HG03342 (cell line): ENCODE data around the gene F7.
"Not testable (repeated sequence)": the region's sequence is repeated elsewhere in the genome, so short reads cannot be mapped to it uniquely, and the experiment has no call there.

Experiments
- ATAC-seq: cut with Tn5 transposase; IDR thresholded peaks from one replicate; pipeline ENCODE4 v1.9.1; 2021; ENCODE audit warnings: mild to moderate bottlenecking, moderate library complexity; ENCODE audit not compliant: unreplicated experiment

Gene F7

DNA sequence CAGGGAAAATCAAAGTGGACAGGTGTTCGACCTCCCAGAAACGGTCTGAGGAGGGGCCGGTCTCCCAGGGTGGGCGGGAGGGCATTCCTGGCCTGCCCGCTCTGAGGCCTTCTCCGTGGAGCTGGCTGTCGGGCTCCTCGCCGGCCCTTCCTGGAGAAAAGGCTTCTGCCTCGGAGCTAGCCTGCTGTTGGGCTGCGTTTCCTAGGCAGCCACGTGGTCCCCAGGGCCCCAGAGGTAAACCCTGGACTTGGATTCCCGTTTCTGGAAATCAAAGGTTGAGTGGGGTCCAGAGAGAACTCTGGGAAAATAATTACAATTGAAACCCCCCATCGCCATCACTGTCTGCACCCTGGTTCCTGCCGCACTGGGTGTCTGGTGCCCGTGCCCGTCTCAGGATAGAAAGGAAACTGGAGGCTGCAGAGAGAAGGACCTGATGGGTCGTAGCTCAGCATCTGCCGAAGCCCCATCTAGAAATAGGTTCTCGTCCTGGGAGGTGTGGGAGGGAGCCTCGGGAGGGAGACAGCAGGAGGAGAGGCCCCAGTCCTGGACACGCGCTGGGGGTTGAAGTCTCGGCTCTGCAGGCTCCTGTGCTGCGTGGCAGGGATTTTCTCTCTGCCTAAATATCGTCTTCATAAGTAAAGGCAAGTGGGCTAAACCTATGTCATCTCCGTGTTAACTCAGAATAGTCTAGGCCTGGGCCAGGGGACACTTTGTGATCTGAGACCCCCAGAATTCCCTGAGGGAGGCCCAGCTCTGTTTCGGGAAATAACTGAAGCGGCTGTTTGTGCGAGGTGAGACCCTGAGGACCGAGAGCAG is 45.2 kb downstream of the F7 start:
- no peak for ATAC-seq

DNA sequence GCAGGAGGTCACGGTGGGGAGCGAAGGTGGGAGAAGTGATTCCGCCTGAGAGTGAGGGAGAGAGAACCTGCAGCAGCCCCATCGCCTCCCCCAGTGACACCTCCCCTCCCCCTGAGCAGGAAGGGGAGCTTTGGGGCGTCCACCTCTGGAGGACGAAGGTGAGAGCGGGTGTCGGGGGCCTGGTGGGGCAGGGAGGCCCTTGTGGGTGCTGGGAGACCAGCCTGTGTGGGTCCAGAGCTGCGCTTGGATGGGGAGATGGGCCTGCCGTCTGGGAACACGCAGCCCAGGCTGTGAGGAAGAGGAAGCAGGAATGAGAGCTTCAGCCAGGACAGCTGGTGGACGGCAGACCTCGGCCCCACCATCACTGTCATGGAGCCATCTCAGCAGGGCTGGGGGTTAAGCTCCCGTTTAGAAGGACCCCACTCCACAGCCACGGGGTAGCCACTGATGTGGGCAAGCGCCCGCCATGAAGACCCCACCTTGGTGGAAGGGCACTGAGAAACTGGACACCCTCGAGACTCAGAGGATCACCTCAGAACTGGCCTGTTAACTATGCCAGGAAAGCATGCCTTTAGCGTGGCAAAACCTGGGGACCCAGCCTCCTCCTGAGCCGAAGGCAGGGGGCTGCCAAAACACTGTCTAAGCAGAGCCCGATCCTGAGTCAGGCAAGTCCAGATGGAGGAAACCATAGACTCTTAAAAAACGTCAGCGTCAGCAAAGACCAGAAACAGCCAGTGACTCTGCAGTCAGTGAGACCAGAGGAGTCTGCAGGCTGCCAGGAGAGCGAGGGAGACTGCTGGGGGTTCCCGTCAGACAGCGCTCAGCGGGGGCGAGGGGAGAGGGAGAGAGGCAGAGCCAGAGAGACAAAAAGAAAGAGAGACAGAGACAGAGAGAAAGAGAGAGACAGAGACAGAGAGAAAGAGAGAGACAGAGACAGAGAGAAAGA is 46.4 kb downstream of the F7 start:
- no peak for ATAC-seq

DNA sequence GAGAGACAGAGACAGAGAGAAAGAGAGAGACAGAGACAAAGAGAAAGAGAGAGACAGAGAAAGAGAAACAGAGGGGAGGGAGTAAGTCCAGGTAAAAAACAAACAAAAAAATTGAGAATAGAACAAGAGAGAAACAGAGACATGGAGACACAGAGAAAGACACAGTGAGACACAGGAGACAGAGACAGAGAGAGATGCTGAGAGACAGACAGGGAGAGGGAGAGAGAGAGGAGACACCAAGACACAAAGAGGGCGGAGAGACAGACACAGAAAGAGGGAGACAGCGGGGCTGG is 47.0 kb downstream of the F7 start:
- ATAC-seq: no peak

DNA sequence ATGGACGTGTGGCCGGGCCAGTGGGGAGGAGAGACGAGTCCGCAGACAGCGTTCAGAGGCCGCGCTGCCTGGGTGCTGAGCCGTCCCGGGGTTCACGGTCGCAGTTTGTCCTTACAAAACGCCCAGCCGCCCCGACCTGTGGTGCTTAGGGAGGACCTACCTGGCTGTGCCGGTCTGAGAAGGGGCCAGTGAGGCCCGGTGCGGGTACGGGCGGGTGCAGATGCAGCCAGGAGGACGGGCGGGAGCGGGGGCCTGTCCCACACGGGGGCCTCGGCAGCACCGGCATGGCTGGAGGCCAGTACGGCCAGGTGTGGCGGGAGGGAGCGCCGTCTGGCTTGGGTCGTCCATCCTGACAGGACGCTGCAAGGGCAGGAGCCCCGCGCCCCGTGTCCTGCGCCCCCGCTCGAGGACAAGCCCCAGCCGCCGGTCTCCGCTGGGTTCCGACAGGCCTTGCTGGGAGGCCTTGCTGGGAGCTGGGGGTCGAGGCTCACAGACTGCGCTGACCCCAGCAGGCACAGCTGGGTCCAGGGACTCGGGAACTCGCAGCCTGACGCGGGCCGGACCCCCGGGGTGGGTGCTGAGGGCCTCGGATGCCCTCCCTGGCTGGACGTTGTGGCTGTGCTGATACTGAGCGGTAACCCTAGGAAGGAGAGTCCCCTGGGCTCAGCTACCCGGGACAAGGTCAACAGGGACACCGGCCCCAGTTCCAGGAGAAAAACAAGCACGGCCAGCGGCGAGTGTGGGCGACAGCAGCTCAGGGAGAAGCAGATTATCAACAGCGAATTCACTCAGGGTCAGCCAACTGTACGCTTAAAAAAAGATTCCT is 47.6 kb downstream of the F7 start:
- no peak for ATAC-seq

GRCh38 chr13:113153810-113154748 is 48.5 kb downstream of the F7 start:
- no peak for ATAC-seq

GRCh38 chr13:113155201-113155600 is 49.6 kb downstream of the F7 start:
- ATAC-seq: no peak

GRCh38 chr13:113155982-113156655 is 50.5 kb downstream of the F7 start:
- no peak for ATAC-seq

- ATAC-seq: no peak
These were observed 51.8 kb downstream of the F7 start for GRCh38 chr13:113157206-113157928.

- ATAC-seq: no peak
These were observed 52.5 kb downstream of the F7 start, which contains the start of gene PROZ for GRCh38 chr13:113157929-113158747. PROZ (plus strand) TSS chr13:113158648; CDS start chr13:113158661, 13 bp downstream.

DNA sequence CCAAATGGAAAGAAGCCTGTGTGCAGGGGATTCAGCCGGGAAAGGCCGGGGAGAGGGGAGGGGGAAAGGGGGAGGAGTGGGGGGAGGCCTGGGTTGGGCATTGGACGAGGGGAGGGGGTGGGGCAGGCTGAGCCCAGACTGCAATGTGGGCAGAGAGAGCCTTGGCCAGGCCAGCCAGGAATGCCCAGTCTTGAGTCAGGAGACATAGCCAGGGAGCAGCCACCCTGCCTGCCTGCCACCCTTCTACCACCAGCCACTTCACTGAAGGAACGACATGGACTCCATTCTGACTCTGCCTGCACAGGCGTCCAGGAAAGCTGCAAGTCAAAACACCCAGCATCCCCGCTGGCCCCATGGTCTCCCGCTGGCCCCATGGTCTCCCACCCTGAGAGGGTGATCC is 53.4 kb downstream of the F7 start:
- no peak for ATAC-seq

- ATAC-seq: no peak
These were observed 54.1 kb downstream of the F7 start for GRCh38 chr13:113159701-113160100.

- no peak for ATAC-seq
These were observed 55.4 kb downstream of the F7 start for GRCh38 chr13:113160983-113161382.

GRCh38 chr13:113161433-113161832 is 55.8 kb downstream of the F7 start:
- no peak for ATAC-seq

DNA sequence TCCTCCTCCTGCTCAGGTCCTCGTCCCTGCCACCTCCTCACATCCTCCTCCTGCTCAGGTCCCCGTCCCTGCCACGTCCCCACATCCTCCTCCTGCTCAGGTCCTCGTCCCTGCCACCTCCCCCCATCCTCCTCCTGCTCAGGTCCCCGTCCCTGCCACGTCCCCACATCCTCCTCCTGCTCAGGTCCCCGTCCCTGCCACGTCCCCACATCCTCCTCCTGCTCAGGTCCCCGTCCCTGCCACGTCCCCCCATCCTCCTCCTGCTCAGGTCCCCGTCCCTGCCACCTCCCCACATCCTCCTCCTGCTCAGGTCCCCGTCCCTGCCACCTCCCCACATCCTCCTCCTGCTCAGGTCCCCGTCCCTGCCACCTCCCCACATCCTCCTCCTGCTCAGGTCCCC is 56.4 kb downstream of the F7 start:
- not testable (repeated sequence) for ATAC-seq

GRCh38 chr13:113162783-113163685 is 57.4 kb downstream of the F7 start:
- ATAC-seq: no peak

GRCh38 chr13:113164492-113164891 is 58.9 kb downstream of the F7 start:
- ATAC-seq: no peak

DNA sequence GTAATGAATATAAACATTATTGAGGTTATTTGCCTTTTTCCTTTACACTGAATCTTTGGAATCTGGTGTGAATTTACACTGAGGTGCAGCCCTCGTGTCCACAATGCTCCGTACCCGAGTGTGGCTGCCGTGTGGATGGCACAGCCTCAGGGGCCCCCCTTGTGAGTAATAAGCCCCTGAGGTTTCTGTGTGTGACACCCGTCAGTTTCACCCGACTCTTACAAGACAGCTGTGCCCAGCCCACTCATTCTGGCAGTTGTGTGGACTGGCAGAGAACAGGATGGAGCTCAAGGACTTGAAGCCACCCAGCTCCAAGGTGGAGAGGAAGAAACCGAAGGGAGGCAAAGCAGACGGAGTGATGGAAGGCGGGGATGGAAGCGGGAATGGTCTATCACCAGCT is 60.7 kb downstream of the F7 start:
- ATAC-seq: no peak
